ENCODE results near the gene AKIP1.
"Not testable (repeated sequence)": the region's sequence is repeated elsewhere in the genome, so short reads cannot be mapped to it uniquely, and the experiment has no call there.

AKIP1 gene

GRCh38 chr11:8911029-8911823, at the start of gene AKIP1:
AKIP1 (plus strand) TSS chr11:8911189; CDS start chr11:8911450, 261 bp downstream.
- DNase-seq, result peak; percentile 91 to 92

- DNase-seq, result peak in 1 of 2 donors; percentile 4
These were observed 47.2 kb upstream of the AKIP1 start for GRCh38 chr11:8863838-8864237.

- no peak for DNase-seq
These were observed 45.7 kb upstream of the AKIP1 start for GRCh38 chr11:8865304-8865703.

- DNase-seq, result no peak
These were observed 44.0 kb upstream of the AKIP1 start for GRCh38 chr11:8867035-8867434.

- no peak for DNase-seq
These were observed 42.9 kb upstream of the AKIP1 start for GRCh38 chr11:8867931-8868631.

- peak in 1 of 2 donors; percentile 5 for DNase-seq
These were observed 40.4 kb upstream of the AKIP1 start for GRCh38 chr11:8870411-8871170.

GRCh38 chr11:8871171-8871775, 39.7 kb upstream of the AKIP1 start:
- peak in 1 of 2 donors; percentile 2 for DNase-seq

- DNase-seq, result no peak
These were observed 39.0 kb upstream of the AKIP1 start for GRCh38 chr11:8871962-8872361.

GRCh38 chr11:8873741-8874405, 37.1 kb upstream of the AKIP1 start:
- peak; percentile 52 to 59 for DNase-seq

GRCh38 chr11:8878771-8879170, 32.2 kb upstream of the AKIP1 start:
- no peak for DNase-seq

- DNase-seq, result peak; percentile 50 to 74
These were observed 29.4 kb upstream of the AKIP1 start for GRCh38 chr11:8881585-8881984.

- DNase-seq, result no peak
These were observed 24.7 kb upstream of the AKIP1 start for GRCh38 chr11:8886322-8886721.

GRCh38 chr11:8891185-8891584, 19.8 kb upstream of the AKIP1 start:
- not testable (repeated sequence) for DNase-seq

GRCh38 chr11:8899119-8899753, 11.8 kb upstream of the AKIP1 start:
- DNase-seq, result no peak

- DNase-seq, result no peak
These were observed 5.3 kb upstream of the AKIP1 start for GRCh38 chr11:8905528-8906165.

- no peak for DNase-seq
These were observed 3.9 kb upstream of the AKIP1 start for GRCh38 chr11:8907116-8907515.

- no peak for DNase-seq
These were observed 2.9 kb upstream of the AKIP1 start for GRCh38 chr11:8908099-8908498.

- no peak for DNase-seq
These were observed 351 bp upstream of the AKIP1 start for GRCh38 chr11:8910649-8911026.

GRCh38 chr11:8913961-8914660, 3.1 kb downstream of the AKIP1 start:
- peak; percentile 65 to 83 for DNase-seq

- DNase-seq, result no peak
These were observed 3.7 kb downstream of the AKIP1 start for GRCh38 chr11:8914661-8915018.
